ENCODE measurements around the gene TAMALIN. TPM values are rescaled to one million over a fixed set of nuclear protein-coding genes. Genes with fewer than 3 reads are reported as not detected.
A peak's percentile ranks its signal among the peaks of the same experiment; 100 is the strongest.

Gene TAMALIN
- total and polyA plus RNA-seq, 7 experiments from 2014 or later: 1.1 to 501 (median 30.1) TPM

DNA sequence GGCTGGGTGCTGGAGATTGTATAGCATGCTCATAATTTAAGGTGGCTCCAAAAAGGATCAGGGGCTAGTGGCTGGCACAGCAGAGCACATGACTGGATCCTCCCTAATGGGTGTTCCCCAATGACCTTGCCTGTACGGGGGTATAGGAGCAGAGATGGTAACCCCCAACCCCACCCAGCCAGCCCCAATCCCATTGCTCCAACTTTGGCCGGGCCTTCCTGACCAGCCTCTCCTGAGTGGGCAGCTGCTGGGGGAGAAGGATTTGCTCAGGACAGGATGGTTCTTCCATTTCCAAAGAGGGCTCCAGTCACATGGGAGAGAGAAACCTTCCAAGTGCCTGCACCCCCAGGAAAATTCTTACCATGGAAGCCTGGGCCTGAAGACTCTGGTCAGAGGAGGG is 29.2 kb downstream of the TAMALIN start:
- H3K4me3 Mint-ChIP-seq: peak overlapping the region; percentile 56 to 81 (median 72)
- H3K36me3 Mint-ChIP-seq: no peaks in the 10 kb centered on the region
- intact Hi-C loops (cut with micrococcal nuclease): loop anchor here in 1 of 2 donors (2.0 kb wide), 1 partner anchor 13 kb away; no protein-coding TSS in a partner anchor
- ChIA-PET POLR2A (interaction anchor here (1.3 to 2.1 kb wide), 2 partner anchors 9 to 11 kb away, joined by 3 to 7 read pairs; no protein-coding TSS in a partner anchor), CTCF (interaction anchor here (0.6 to 1.4 kb wide), 4 partner anchors 10 to 31 kb away, joined by 3 to 16 read pairs (median 3); no protein-coding TSS in a partner anchor)
- H3K27me3 Mint-ChIP-seq: peaks cover 0 to 35% (median 0%) of the 10 kb centered on the region in 5 donors
- Histone ChIP-seq H3K4me1 (ENCODE audit: control insufficient read depth in 2 of 2, insufficient read depth in 2 of 2, low read length in 2 of 2) (peaks cover 18 to 20% of the 10 kb centered on the region in 2 donors), H3K9me3 (ENCODE audit: control insufficient read depth in 2 of 3, low read length in 3 of 3) (no peaks in the 10 kb centered on the region), H3K27ac (ENCODE audit: low read depth, low read length) (peak overlapping the region; percentile 74), H3K27me3 (ENCODE audit: control insufficient read depth in 2 of 2, insufficient read depth in 2 of 2, low read length in 2 of 2) (no peaks in the 10 kb centered on the region), H3K4me3 (ENCODE audit: low read length) (no peak overlapping the region), H3K36me3 (ENCODE audit: control insufficient read depth in 2 of 3, insufficient read depth in 3 of 3, low read length in 3 of 3) (no peaks in the 10 kb centered on the region)
- ATAC-seq: no peak
- peaks cover 13 to 57% (median 38%) of the 10 kb centered on the region in 7 donors for H3K4me1 Mint-ChIP-seq
- H3K27ac Mint-ChIP-seq: peak overlapping the region in 8 of 9 donors; percentile 34 to 97 (median 91)
- no peaks in the 10 kb centered on the region for H3K9me3 Mint-ChIP-seq
- DNase-seq: no peak

DNA sequence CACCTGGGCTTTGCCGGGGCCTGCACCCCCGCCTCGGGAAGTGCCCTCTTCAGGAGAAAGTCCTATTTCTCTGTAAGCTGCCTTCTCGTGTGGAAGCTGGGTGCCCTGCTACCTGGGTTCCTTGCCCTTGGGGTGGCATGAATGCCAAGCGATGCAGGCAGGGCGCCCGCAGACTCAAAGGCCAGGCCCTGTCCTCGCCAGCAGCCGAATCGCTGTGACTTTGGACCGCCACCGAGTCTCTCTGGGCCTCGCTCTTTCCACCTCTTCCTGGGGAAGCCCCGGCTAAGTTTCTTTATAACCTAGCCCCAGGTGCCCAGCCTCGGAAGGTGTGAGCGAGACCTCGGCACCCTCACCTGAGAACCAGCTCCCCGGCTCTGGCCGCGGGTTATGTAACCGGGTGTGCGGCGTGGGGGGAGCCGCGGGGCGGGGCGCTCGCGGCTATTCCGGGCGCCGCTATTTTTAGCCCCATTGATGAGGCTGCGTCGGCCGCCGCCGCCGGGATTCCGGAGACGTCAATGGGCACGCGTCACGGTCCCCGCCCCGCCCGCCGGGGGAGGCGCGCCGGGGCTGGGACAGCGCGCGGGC is 29.9 kb downstream of the TAMALIN start:
- POLR2A ChIA-PET: interaction anchor here (1.3 kb wide), 1 partner anchor 10 kb away, joined by 3 read pairs; no protein-coding TSS in a partner anchor
- Mint-ChIP-seq H3K4me1 (peaks cover 14 to 61% (median 42%) of the 10 kb centered on the region in 7 donors), H3K9me3 (no peaks in the 10 kb centered on the region), H3K27ac (peak overlapping the region in 7 of 9 donors; percentile 57 to 97 (median 92)), H3K36me3 (no peaks in the 10 kb centered on the region), H3K27me3 (peaks cover 0 to 35% (median 0%) of the 10 kb centered on the region in 5 donors), H3K4me3 (peak overlapping the region; percentile 5 to 81 (median 72))
- intact Hi-C loops (cut with micrococcal nuclease): loop anchor here (1.0 to 2.0 kb wide), 2 partner anchors 14 to 15 kb away; partner anchors contain the start of gene NR4A1 (in 2 of the 2)
- peaks cover 21 to 22% of the 10 kb centered on the region in 2 donors for H3K4me1 ChIP-seq (ENCODE audit: control insufficient read depth in 2 of 2, insufficient read depth in 2 of 2, low read length in 2 of 2)
- no peaks in the 10 kb centered on the region for H3K27me3 ChIP-seq (ENCODE audit: control insufficient read depth in 2 of 2, insufficient read depth in 2 of 2, low read length in 2 of 2)
- DNase-seq: peak; percentile 81 to 91 (median 87)
- H3K4me3 ChIP-seq (ENCODE audit: low read length): peak overlapping the region; percentile 63
- peak overlapping the region; percentile 74 for H3K27ac ChIP-seq (ENCODE audit: low read depth, low read length)
- no peaks in the 10 kb centered on the region for H3K9me3 ChIP-seq (ENCODE audit: control insufficient read depth in 2 of 3, low read length in 3 of 3)
- no peaks in the 10 kb centered on the region for H3K36me3 ChIP-seq (ENCODE audit: control insufficient read depth in 2 of 3, insufficient read depth in 3 of 3, low read length in 3 of 3)
- CTCF ChIA-PET: interaction anchor here (0.7 to 1.4 kb wide), 4 partner anchors 11 to 32 kb away, joined by 3 to 16 read pairs (median 4); no protein-coding TSS in a partner anchor
- peak; percentile 75 for ATAC-seq

- H3K4me1 ChIP-seq (ENCODE audit: control insufficient read depth in 2 of 2, insufficient read depth in 2 of 2, low read length in 2 of 2): peaks cover 28% of the 10 kb centered on the region in 2 donors
- Mint-ChIP-seq H3K4me3 (peak overlapping the region in 5 of 10 donors; percentile 21 to 68 (median 67)), H3K27ac (peak overlapping the region in 5 of 9 donors; percentile 66 to 92 (median 84)), H3K27me3 (peaks cover 0 to 35% (median 0%) of the 10 kb centered on the region in 5 donors), H3K9me3 (no peaks in the 10 kb centered on the region), H3K4me1 (peaks cover 20 to 62% (median 44%) of the 10 kb centered on the region in 7 donors), H3K36me3 (no peaks in the 10 kb centered on the region)
- no peaks in the 10 kb centered on the region for H3K9me3 ChIP-seq (ENCODE audit: control insufficient read depth in 2 of 3, low read length in 3 of 3)
- DNase-seq (peak in 2 of 9 donors; percentile 24 to 52), ATAC-seq (no peak)
- H3K27me3 ChIP-seq (ENCODE audit: control insufficient read depth in 2 of 2, insufficient read depth in 2 of 2, low read length in 2 of 2): no peaks in the 10 kb centered on the region
- H3K4me3 ChIP-seq (ENCODE audit: low read length): peak overlapping the region; percentile 29
- H3K36me3 ChIP-seq (ENCODE audit: control insufficient read depth in 2 of 3, insufficient read depth in 3 of 3, low read length in 3 of 3): no peaks in the 10 kb centered on the region
- ChIA-PET POLR2A (interaction anchor here (1.0 to 1.8 kb wide), 3 partner anchors 10 to 32 kb away, joined by 3 to 4 read pairs (median 4); partner anchors contain the start of genes ATG101 and NR4A1), CTCF (interaction anchor here (1.3 kb wide), 1 partner anchor 15 kb away, joined by 3 read pairs; no protein-coding TSS in a partner anchor)
- peak overlapping the region; percentile 63 for H3K27ac ChIP-seq (ENCODE audit: low read depth, low read length)
- intact Hi-C loops (cut with micrococcal nuclease): loop anchor here (1.0 to 2.0 kb wide), 2 partner anchors 14 to 15 kb away; partner anchors contain the start of gene NR4A1 (in 2 of the 2)
Measured at GRCh38 chr12:52037248-52037861, 30.6 kb downstream of the TAMALIN start.

- Mint-ChIP-seq H3K9me3 (no peaks in the 10 kb centered on the region), H3K36me3 (no peaks in the 10 kb centered on the region), H3K27ac (peak overlapping the region in 7 of 9 donors; percentile 51 to 92 (median 84)), H3K4me1 (peaks cover 17 to 58% (median 40%) of the 10 kb centered on the region in 7 donors), H3K27me3 (peaks cover 0 to 33% (median 0%) of the 10 kb centered on the region in 5 donors), H3K4me3 (peak overlapping the region; percentile 37 to 76 (median 66))
- Histone ChIP-seq H3K4me1 (ENCODE audit: control insufficient read depth in 2 of 2, insufficient read depth in 2 of 2, low read length in 2 of 2) (peaks cover 28 to 31% of the 10 kb centered on the region in 2 donors), H3K9me3 (ENCODE audit: control insufficient read depth in 2 of 3, low read length in 3 of 3) (no peaks in the 10 kb centered on the region), H3K4me3 (ENCODE audit: low read length) (no peak overlapping the region), H3K27me3 (ENCODE audit: control insufficient read depth in 2 of 2, insufficient read depth in 2 of 2, low read length in 2 of 2) (no peaks in the 10 kb centered on the region), H3K27ac (ENCODE audit: low read depth, low read length) (no peak overlapping the region), H3K36me3 (ENCODE audit: control insufficient read depth in 2 of 3, insufficient read depth in 3 of 3, low read length in 3 of 3) (no peaks in the 10 kb centered on the region)
- CTCF ChIA-PET: interaction anchor here (2.4 kb wide), 1 partner anchor 13 kb away, joined by 10 read pairs; no protein-coding TSS in a partner anchor
- intact Hi-C loops (cut with micrococcal nuclease): no loop called here
- ATAC-seq (no peak), DNase-seq (no peak)
- POLR2A ChIA-PET: interaction anchor here (1.0 to 1.8 kb wide), 4 partner anchors 12 to 31 kb away, joined by 3 to 4 read pairs (median 4); partner anchors contain the start of genes ATG101 and NR4A1
Measured at GRCh38 chr12:52038447-52038846, 31.7 kb downstream of the TAMALIN start.

DNA sequence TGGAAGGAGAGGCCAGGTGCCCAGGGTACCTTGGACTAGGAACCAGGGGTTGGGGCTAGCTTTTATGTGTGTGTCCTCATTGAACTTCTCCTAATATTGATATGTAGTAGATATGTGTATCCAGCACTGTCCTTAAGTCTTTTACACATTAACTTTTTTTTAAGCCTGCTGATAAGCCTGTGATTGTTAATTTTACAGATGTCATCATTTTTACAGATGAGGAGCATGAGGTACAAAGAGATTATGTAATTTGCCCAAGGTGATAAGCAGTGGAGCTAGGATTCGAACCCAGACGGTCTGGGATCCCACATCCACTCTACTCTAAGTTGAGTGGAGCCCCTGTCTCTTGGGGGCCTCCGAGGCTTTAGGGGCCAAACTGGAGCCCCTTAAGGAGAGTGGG is 34.3 kb downstream of the TAMALIN start:
- Histone ChIP-seq H3K36me3 (ENCODE audit: control insufficient read depth in 2 of 3, insufficient read depth in 3 of 3, low read length in 3 of 3) (no peaks in the 10 kb centered on the region), H3K27ac (ENCODE audit: low read depth, low read length) (no peak overlapping the region), H3K27me3 (ENCODE audit: control insufficient read depth in 2 of 2, insufficient read depth in 2 of 2, low read length in 2 of 2) (no peaks in the 10 kb centered on the region), H3K4me3 (ENCODE audit: low read length) (no peak overlapping the region), H3K4me1 (ENCODE audit: control insufficient read depth in 2 of 2, insufficient read depth in 2 of 2, low read length in 2 of 2) (peaks cover 21 to 29% of the 10 kb centered on the region in 2 donors), H3K9me3 (ENCODE audit: control insufficient read depth in 2 of 3, low read length in 3 of 3) (no peaks in the 10 kb centered on the region)
- POLR2A ChIA-PET: interaction anchor here (1.2 to 1.3 kb wide), 2 partner anchors 8 to 15 kb away, joined by 4 to 5 read pairs; no protein-coding TSS in a partner anchor
- H3K4me3 Mint-ChIP-seq: peak overlapping the region in 1 of 10 donors; percentile 12
- DNase-seq: no peak
- peaks cover 0 to 1% (median 0%) of the 10 kb centered on the region in 11 donors for H3K9me3 Mint-ChIP-seq
- H3K4me1 Mint-ChIP-seq: peaks cover 17 to 44% (median 30%) of the 10 kb centered on the region in 7 donors
- peaks cover 0 to 13% (median 0%) of the 10 kb centered on the region in 5 donors for H3K27me3 Mint-ChIP-seq
- H3K36me3 Mint-ChIP-seq: no peaks in the 10 kb centered on the region
- H3K27ac Mint-ChIP-seq: peak overlapping the region in 3 of 9 donors; percentile 33 to 84 (median 72)
- ATAC-seq: no peak
- intact Hi-C loops (cut with micrococcal nuclease): no loop called here
- CTCF ChIA-PET: interaction anchor here (0.7 to 3.7 kb wide), 3 partner anchors 9 to 30 kb away, joined by 3 to 23 read pairs (median 3); no protein-coding TSS in a partner anchor

- peaks cover 0 to 1% (median 0%) of the 10 kb centered on the region in 11 donors for H3K9me3 Mint-ChIP-seq
- no peaks in the 10 kb centered on the region for H3K36me3 Mint-ChIP-seq
- intact Hi-C loops (cut with micrococcal nuclease): loop anchor here in 1 of 2 donors (1.0 kb wide), 1 partner anchor 10 kb away; the partner anchor contains the start of gene NR4A1
- peak overlapping the region in 9 of 10 donors; percentile 21 to 78 (median 60) for H3K4me3 Mint-ChIP-seq
- POLR2A ChIA-PET: interaction anchor here (1.2 to 2.2 kb wide), 3 partner anchors 9 to 16 kb away, joined by 4 to 9 read pairs (median 5); no protein-coding TSS in a partner anchor
- peak overlapping the region in 7 of 9 donors; percentile 18 to 94 (median 64) for H3K27ac Mint-ChIP-seq
- peaks cover 0 to 9% (median 0%) of the 10 kb centered on the region in 5 donors for H3K27me3 Mint-ChIP-seq
- peaks cover 11 to 39% (median 28%) of the 10 kb centered on the region in 7 donors for H3K4me1 Mint-ChIP-seq
- ATAC-seq: peak; percentile 54
- Histone ChIP-seq H3K27me3 (ENCODE audit: control insufficient read depth in 2 of 2, insufficient read depth in 2 of 2, low read length in 2 of 2) (no peaks in the 10 kb centered on the region), H3K4me3 (ENCODE audit: low read length) (no peak overlapping the region), H3K27ac (ENCODE audit: low read depth, low read length) (peak overlapping the region; percentile 25), H3K36me3 (ENCODE audit: control insufficient read depth in 2 of 3, insufficient read depth in 3 of 3, low read length in 3 of 3) (no peaks in the 10 kb centered on the region), H3K4me1 (ENCODE audit: control insufficient read depth in 2 of 2, insufficient read depth in 2 of 2, low read length in 2 of 2) (peaks cover 14 to 22% of the 10 kb centered on the region in 2 donors), H3K9me3 (ENCODE audit: control insufficient read depth in 2 of 3, low read length in 3 of 3) (no peaks in the 10 kb centered on the region)
- CTCF ChIA-PET: interaction anchor here (1.0 to 3.7 kb wide), 2 partner anchors 10 to 16 kb away, joined by 3 to 23 read pairs; no protein-coding TSS in a partner anchor
- peak in 5 of 9 donors; percentile 39 to 55 (median 47) for DNase-seq
Measured at GRCh38 chr12:52041695-52042123, 35.0 kb downstream of the TAMALIN start.

Measured in naive thymus-derived CD4-positive, alpha-beta T cell (primary cell).